Activated T-cell treated with anti-CD3 and anti-CD28 coated beads, Interleukin-2, amount 50 U/mL, for 72 hours (primary cell): ENCODE measurements around the gene INHBB. TPM values are rescaled to one million over a fixed set of nuclear protein-coding genes. Genes with fewer than 3 reads are reported as not detected.

Source experiments
- ATAC-seq, 2 donors: fragments of 150-1000 bp; cut with Tn5 transposase; replicated peaks in 1 of 2; 2 replicates each; pipeline ENCODE4 v1.10.0; 2021; ENCODE audit warnings: moderate library complexity in 2 of 2, mild to moderate bottlenecking in 1 of 2
- DNase-seq, 2 donors: peaks; one replicate each; pipeline ENCODE4 v3.0.0; 2021 to 2022; ENCODE audit warnings: mixed read lengths in 1 of 2
- H3K27ac Mint-ChIP-seq: one replicate; pipeline ENCODE4 v1.8.0; 2022; ENCODE audit warnings: mild to moderate bottlenecking, moderate library complexity, mixed read lengths
- H3K27me3 Mint-ChIP-seq: one replicate; pipeline ENCODE4 v1.8.0; 2022; ENCODE audit warnings: low read depth, mixed read lengths
- H3K36me3 Mint-ChIP-seq, 2 donors: one replicate each; pipeline ENCODE4 v1.8.0; 2022; ENCODE audit warnings: mixed read lengths in 2 of 2, mild to moderate bottlenecking in 1 of 2; ENCODE audit not compliant: insufficient read depth in 2 of 2
- H3K4me1 Mint-ChIP-seq: one replicate; pipeline ENCODE4 v1.8.0; 2022; ENCODE audit warnings: low read depth, mixed read lengths
- H3K4me3 Mint-ChIP-seq, 2 donors: one replicate each; pipeline ENCODE4 v1.8.0; 2022; ENCODE audit warnings: mild to moderate bottlenecking in 2 of 2, mixed read lengths in 2 of 2, moderate library complexity in 2 of 2
- H3K9me3 Mint-ChIP-seq, 2 donors: one replicate each; pipeline ENCODE4 v1.8.0; 2022; ENCODE audit warnings: mixed read lengths in 2 of 2
- total RNA-seq, 2 donors: library from RNA; stranded (reverse); gene quantifications; one replicate each; pipeline ENCODE4 v1.2.3, GENCODE V29; 2022

INHBB gene
- total RNA-seq, 2 donors from 2014 or later, result not detected

DNA sequence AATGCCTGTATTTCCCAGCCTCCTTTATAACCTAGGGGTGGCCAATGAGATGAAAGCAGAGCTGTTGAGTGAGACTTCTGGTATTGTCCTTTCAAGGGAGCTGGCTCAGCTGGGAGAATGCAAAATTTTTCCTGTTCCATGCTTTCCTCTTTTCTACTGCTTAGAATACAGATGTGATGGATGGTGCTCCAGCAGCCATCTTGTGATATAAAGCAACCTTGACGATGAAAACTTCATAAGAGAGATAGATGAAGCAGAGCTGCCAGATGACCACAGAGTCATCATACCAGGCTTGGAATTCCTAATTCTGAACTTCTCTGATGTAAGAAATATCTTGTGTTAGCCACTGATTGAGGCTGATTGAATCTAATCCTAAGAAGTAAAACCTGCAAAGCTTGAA lies 11.9 kb upstream of the INHBB start:
- H3K4me3 Mint-ChIP-seq, result no peak overlapping the region
- peaks cover 47% of the 10 kb centered on the region for H3K27me3 Mint-ChIP-seq
- H3K36me3 Mint-ChIP-seq, result peaks cover 0 to 1% of the 10 kb centered on the region in 2 donors
- no peak for ATAC-seq
- no peaks in the 10 kb centered on the region for H3K4me1 Mint-ChIP-seq
- no peak for DNase-seq
- no peaks in the 10 kb centered on the region for H3K9me3 Mint-ChIP-seq
- H3K27ac Mint-ChIP-seq, result no peak overlapping the region

DNA sequence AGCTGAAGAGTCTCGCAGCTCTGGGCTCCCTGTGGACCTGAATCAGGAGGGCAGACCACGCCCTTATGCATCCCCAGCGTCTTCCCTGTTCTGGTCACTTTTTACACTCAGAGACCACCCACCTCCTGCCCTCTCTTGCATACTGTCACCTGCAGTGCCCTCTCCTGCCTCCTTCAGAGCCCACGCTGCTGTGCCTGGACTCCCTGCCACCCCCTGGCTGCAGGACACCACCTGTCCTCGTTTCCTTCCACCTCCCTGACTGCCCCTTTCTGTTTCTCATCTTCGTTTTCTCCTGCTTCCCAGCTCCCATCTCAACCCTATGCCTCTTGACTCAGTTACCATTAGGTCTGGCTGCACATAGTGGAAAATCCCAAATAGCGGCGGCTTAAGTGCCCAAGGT lies 9.2 kb upstream of the INHBB start:
- no peak overlapping the region for H3K4me3 Mint-ChIP-seq
- H3K9me3 Mint-ChIP-seq, result no peaks in the 10 kb centered on the region

DNA sequence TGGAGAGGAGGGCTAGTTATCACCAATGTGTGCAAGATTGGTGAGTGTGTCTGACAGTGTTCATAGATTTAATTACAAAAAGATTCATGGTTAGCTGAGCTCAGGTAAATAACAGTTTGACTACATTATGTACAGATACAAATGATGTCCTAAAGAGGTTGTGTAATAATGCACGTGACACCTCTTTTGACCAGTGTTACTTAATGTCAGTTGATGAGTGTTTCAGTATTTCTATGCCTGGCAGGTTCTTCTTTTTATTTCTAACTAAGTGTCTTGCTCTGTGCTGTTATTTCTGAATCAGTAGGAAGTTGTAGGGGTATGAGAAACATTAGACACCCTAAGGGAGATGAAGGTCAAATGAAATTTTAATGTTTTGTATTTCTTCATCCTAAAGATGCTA lies 7.9 kb upstream of the INHBB start:
- Mint-ChIP-seq H3K27me3 (peaks cover 52% of the 10 kb centered on the region), H3K9me3 (no peaks in the 10 kb centered on the region), H3K27ac (no peak overlapping the region), H3K4me1 (peaks cover 4% of the 10 kb centered on the region), H3K36me3 (peaks cover 0 to 1% of the 10 kb centered on the region in 2 donors), H3K4me3 (no peak overlapping the region)
- ATAC-seq, result no peak
- DNase-seq, result no peak

More for the DNA sequence above, 9.2 kb upstream of the INHBB start:
- peaks cover 47% of the 10 kb centered on the region for H3K27me3 Mint-ChIP-seq
- ATAC-seq (no peak), DNase-seq (no peak)
- H3K27ac Mint-ChIP-seq, result no peak overlapping the region
- no peaks in the 10 kb centered on the region for H3K4me1 Mint-ChIP-seq
- H3K36me3 Mint-ChIP-seq, result peaks cover 0 to 1% of the 10 kb centered on the region in 2 donors

DNA sequence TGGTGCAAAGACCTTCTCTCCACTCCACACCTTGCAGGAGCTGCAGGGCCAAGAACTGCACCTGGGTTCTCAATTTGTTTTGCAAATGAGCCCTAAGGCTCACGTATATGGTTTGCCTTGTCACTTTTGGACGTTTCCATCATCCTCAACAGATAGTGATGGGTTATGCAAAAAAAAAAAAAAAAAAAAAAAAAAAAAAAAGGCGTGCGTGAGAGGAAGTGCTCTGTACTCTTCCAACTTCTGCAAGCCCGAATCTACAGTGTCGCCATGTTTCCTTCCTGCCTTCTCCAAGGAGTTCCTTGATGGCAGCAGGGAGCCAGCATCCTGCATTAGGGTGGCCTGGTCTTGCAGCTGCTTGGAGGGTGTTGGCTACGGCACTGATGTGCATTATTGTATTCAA lies 4.0 kb upstream of the INHBB start:
- H3K27me3 Mint-ChIP-seq, result peaks cover 44% of the 10 kb centered on the region
- no peak overlapping the region for H3K27ac Mint-ChIP-seq
- H3K4me3 Mint-ChIP-seq, result no peak overlapping the region
- DNase-seq (no peak), ATAC-seq (no peak)
- H3K36me3 Mint-ChIP-seq, result peaks cover 0 to 3% of the 10 kb centered on the region in 2 donors
- peaks cover 16% of the 10 kb centered on the region for H3K4me1 Mint-ChIP-seq
- H3K9me3 Mint-ChIP-seq, result no peaks in the 10 kb centered on the region

DNA sequence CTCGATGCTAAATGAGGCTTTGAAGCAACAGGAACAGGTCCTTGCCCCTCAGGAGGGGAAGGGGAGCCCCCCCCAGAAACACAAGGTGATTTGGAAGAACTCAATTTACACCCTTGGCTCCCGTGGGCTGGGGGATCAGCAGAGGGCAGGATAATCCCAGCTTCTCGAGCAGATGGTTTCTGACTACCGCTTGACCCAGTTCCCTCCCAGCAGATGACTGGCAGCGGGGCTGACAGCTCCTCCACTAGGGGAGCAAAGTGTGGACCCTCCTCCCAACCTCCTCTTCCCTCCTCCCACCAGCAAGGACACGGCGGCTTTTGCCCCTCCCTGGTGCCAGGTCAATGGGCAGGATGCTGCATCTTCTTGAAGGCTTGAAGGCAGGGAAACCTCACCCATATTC lies 3.5 kb upstream of the INHBB start:
- no peak for DNase-seq
- peaks cover 20% of the 10 kb centered on the region for H3K4me1 Mint-ChIP-seq
- peaks cover 44% of the 10 kb centered on the region for H3K27me3 Mint-ChIP-seq
- no peak for ATAC-seq
- no peak overlapping the region for H3K27ac Mint-ChIP-seq
- H3K9me3 Mint-ChIP-seq, result no peaks in the 10 kb centered on the region
- H3K36me3 Mint-ChIP-seq, result peaks cover 0 to 3% of the 10 kb centered on the region in 2 donors
- H3K4me3 Mint-ChIP-seq, result no peak overlapping the region

DNA sequence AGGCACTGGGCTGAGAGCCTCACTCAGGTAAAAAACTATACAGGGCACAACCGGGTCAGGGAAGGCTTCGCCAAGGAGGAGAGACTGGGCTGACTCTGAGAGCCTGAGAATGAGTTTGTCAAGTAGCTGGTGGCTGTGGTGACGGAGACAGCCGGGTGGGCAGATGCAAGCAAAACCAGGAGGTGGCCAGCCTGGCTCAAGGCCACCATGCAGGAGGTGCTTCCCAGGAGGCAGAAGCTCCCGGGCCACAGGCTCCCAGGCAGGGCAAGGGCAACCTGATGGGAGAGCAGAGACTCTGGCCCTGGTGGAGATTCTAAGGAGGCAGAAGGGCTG lies 2.9 kb upstream of the INHBB start:
- H3K36me3 Mint-ChIP-seq, result peaks cover 0 to 3% of the 10 kb centered on the region in 2 donors
- peak overlapping the region; percentile 40 to 56 for H3K4me3 Mint-ChIP-seq
- DNase-seq, result no peak
- peak; percentile 3 to 4 for ATAC-seq
- H3K4me1 Mint-ChIP-seq, result peaks cover 25% of the 10 kb centered on the region
- no peaks in the 10 kb centered on the region for H3K9me3 Mint-ChIP-seq
- H3K27me3 Mint-ChIP-seq, result peaks cover 49% of the 10 kb centered on the region
- H3K27ac Mint-ChIP-seq, result no peak overlapping the region

DNA sequence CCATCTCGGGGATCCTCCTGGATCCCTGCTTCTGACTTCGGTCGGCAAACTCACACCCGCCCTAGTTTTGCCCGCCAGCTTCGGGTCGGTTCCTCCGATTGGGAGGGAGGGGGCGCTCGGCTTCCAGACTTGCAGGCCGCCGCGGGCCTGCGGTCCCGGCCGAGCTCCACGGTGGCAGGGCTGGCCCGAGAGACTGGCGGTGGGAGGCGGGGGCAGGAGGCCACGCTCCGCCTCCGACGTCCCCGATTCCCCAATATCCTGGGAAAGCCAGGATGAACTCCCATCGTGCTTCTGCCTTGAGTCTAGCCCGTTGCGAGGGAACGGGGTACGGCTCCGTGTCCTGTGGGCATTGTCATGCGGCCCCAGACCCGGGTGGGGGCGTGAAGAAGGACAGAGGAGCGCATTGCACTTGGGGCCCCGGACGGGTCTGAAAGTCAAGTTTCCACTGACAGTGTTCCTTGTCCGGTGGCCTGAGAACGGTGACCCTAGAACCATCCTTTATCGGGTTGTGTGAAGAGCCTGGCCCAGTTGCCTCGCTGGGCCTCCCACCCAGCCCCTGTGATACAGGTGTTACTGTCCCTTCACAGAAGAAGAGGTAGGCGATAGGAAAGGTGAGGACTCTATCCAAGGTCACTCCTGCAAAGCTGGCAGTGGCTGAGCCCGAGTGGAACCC lies 2.4 kb upstream of the INHBB start:
- H3K27me3 Mint-ChIP-seq, result peaks cover 49% of the 10 kb centered on the region
- H3K4me1 Mint-ChIP-seq, result peaks cover 25% of the 10 kb centered on the region
- ATAC-seq (peak; percentile 60 to 68), DNase-seq (peak; percentile 76 to 78)
- H3K27ac Mint-ChIP-seq, result no peak overlapping the region
- H3K36me3 Mint-ChIP-seq, result peaks cover 0 to 3% of the 10 kb centered on the region in 2 donors
- no peaks in the 10 kb centered on the region for H3K9me3 Mint-ChIP-seq
- H3K4me3 Mint-ChIP-seq, result peak overlapping the region; percentile 44 to 56

DNA sequence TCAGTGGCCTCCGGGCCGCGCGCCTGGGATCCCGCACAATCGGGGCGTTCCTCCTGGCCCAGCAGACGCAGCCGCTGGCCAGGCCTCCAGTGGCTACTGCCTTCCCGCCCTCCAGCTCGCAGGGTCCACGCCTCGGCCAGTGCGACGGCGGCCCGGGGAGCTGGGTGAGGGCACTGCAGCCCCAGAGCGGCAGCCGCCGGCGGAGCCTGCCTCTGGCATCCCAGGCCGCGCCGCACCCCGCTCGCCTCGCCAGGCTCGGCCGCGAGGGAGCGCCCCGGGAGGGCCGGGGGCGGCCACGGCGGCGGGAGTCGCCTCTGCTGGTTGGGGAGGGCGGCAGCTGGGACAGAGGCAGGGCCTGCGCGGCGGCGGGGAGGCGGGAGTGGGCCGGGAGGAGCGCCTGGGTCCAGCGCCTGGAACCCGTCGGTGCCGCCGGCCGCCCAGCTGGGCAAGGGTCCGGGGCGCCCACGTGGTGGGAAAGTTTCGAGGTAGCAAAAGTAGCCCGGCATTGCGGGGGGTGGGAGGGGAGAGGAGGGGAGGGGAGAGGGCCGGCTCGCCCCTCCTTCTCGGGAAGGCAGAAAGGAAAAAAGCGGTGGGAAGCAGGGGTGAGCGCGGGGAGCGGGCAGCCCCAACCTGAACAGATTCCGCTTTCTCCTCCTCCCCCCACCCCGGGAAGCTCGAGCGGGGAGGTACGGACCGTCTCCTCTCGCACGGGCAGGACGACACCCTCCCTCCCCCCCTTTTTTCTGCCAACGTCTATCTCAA lies 1.5 kb upstream of the INHBB start:
- no peaks in the 10 kb centered on the region for H3K9me3 Mint-ChIP-seq
- ATAC-seq, result no peak
- H3K36me3 Mint-ChIP-seq, result peaks cover 0 to 3% of the 10 kb centered on the region in 2 donors
- H3K27me3 Mint-ChIP-seq, result peaks cover 49% of the 10 kb centered on the region
- DNase-seq, result peak; percentile 16
- peaks cover 25% of the 10 kb centered on the region for H3K4me1 Mint-ChIP-seq
- no peak overlapping the region for H3K27ac Mint-ChIP-seq
- H3K4me3 Mint-ChIP-seq, result peak overlapping the region; percentile 29 to 47

DNA sequence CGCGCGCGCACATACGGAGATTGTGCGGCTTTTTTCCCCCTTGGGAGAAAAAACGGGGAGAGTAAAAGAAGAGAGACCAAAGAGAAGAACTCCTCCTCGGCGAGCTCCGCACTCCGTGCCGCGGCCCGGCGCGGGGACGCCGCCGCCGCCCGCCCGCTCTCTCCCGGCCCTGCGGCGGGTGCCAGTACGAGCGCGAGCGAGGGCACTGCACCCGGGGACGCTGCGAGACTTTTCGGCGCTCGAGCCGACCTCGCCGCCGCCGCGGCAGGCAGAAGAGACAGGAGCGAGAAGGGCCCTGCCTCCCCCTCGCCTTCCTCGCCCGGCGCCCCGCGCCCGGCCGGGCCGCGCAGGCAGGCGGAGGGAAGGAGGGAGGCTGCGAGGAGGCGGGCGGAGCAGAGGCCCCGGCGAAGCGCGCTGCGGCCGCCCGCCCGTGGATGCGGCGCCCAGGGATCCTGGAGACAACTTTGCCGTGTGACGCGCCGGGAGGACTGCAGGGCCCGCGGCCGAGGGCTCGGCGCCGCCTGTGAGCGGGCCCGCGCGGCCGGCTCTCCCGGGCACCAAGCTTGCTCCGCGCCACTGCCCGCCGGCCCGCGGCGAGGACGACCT lies 857 bp upstream of the INHBB start:
- H3K9me3 Mint-ChIP-seq, result no peaks in the 10 kb centered on the region
- H3K27ac Mint-ChIP-seq, result no peak overlapping the region
- DNase-seq (peak; percentile 21 to 32), ATAC-seq (peak; percentile 31 to 37)
- H3K4me3 Mint-ChIP-seq, result peak overlapping the region; percentile 40 to 47
- H3K4me1 Mint-ChIP-seq, result peaks cover 25% of the 10 kb centered on the region
- peaks cover 0 to 3% of the 10 kb centered on the region in 2 donors for H3K36me3 Mint-ChIP-seq
- H3K27me3 Mint-ChIP-seq, result peaks cover 54% of the 10 kb centered on the region

DNA sequence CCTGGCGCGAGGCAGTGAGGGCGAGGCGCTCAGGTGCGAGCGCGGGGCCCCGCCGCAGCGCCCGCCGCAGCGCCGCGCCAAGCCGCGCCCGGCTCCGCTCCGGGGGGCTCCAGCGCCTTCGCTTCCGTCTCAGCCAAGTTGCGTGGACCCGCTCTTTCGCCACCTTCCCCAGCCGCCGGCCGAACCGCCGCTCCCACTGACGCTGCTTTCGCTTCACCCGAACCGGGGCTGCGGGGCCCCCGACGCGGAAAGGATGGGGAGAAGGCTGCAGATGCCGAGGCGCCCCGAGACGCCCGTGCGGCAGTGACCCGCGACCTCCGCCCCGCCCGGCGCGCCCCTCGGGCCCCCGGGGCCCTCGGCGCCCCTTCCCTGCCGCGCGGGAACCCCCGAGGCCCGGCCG lies 328 bp upstream of the INHBB start:
- Mint-ChIP-seq H3K27ac (no peak overlapping the region), H3K9me3 (no peaks in the 10 kb centered on the region), H3K4me1 (peaks cover 25% of the 10 kb centered on the region), H3K36me3 (peaks cover 0 to 3% of the 10 kb centered on the region in 2 donors), H3K4me3 (peak overlapping the region; percentile 50 to 62), H3K27me3 (peaks cover 55% of the 10 kb centered on the region)
- DNase-seq (peak in 1 of 2 donors; percentile 12), ATAC-seq (peak; percentile 15 to 24)

DNA sequence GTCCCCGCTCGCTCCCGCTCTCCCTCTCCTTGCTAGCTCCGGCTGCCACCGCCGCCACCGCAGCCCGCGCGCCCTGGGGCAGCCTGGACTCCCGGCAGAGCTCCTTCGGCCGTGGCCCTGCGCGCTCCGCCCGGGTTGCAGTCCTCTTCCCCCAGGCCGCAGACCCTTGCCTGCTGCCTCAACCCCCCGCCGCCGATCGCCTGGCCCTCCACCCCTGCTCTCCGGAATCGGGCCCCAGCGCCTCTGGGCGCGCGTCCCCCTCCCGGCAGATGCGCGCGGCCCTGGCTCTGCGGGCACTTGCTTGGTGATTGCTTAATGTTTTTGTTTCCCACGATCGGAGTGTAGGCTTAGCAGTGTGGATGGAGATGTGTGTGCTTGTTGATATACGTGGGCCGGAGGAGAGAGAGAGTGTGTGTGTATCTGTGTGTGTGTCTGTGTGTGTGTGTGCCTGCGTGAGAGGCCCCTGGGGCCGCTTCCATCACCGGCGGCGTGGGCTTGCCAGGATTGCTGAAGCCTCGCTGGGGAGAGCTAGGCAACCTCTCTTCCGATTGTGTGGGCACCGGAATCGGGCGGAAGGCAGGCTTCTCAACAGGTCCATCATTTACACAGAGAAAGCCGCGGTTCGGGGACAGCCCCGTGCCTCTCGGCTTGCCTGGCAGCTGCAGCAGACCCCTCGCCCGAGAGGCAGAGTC lies 877 bp downstream of the INHBB start:
- Mint-ChIP-seq H3K9me3 (no peaks in the 10 kb centered on the region), H3K4me1 (peaks cover 25% of the 10 kb centered on the region), H3K27me3 (peaks cover 57% of the 10 kb centered on the region), H3K27ac (no peak overlapping the region), H3K36me3 (peaks cover 0 to 3% of the 10 kb centered on the region in 2 donors), H3K4me3 (peak overlapping the region; percentile 73 to 77)
- DNase-seq (peak; percentile 15 to 27), ATAC-seq (peak in 1 of 2 donors; percentile 20)

DNA sequence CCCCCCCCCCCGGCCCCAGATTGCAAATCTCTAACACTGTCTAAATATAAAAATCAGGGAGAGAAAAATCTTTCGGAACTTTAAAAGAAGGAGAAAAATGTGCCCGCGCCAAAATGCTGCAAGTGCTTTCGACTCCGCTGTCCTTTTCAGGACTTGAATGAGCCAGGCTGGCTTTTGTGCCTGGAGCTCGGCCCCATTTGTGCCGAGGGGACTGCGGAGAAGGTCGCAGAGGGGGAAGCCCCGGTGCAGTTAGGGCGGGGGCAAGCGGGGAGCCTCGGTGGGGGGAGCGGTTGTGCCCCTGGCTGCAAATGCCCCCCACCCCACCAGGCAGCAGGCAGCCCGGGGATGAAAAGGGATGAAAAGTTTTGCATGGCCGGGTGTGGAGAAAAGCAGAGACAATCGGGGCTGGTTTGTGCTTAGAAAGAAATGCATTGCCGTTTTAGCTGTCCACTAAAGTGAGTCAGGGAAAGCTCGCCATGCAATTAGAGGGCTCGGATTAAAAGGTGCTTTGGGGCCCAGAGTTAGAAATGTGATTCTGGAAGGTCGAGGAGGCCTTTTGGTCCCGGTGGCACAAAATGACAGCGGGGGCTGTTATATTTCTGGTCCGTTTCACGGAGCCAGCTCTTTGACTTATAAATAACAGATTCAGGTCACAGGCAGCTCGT lies 1.6 kb downstream of the INHBB start:
- peak overlapping the region; percentile 73 to 77 for H3K4me3 Mint-ChIP-seq
- H3K27me3 Mint-ChIP-seq, result peaks cover 51% of the 10 kb centered on the region
- ATAC-seq (no peak), DNase-seq (no peak)
- no peak overlapping the region for H3K27ac Mint-ChIP-seq
- peaks cover 0 to 3% of the 10 kb centered on the region in 2 donors for H3K36me3 Mint-ChIP-seq
- H3K4me1 Mint-ChIP-seq, result peaks cover 25% of the 10 kb centered on the region
- no peaks in the 10 kb centered on the region for H3K9me3 Mint-ChIP-seq
